Ishikawa (cell line): ENCODE data around the gene FABP7.

ENCODE experiments used
- CEBPB ChIP-seq: IDR thresholded peaks from 2 replicates; pipeline ENCODE4 v1.6.1; 2012
- EP300 ChIP-seq: IDR thresholded peaks from 2 replicates; pipeline ENCODE4 v1.6.1; 2012; ENCODE audit warnings: borderline replicate concordance
- FOXM1 ChIP-seq: IDR thresholded peaks from 2 replicates; pipeline ENCODE4 v1.6.1; 2012; ENCODE audit warnings: low read depth, borderline replicate concordance
- RAD21 ChIP-seq: IDR thresholded peaks from 2 replicates; pipeline ENCODE4 v1.6.1; 2012; ENCODE audit warnings: low read depth
- YY1 ChIP-seq: IDR thresholded peaks from 2 replicates; pipeline ENCODE4 v1.6.1; 2012; ENCODE audit warnings: low read depth
- TF ChIP-seq, protein P1 (sequence below): IDR thresholded peaks from 2 replicates; pipeline ENCODE4 v1.6.1; 2012; ENCODE audit warnings: low read depth, mild to moderate bottlenecking

DNA sequence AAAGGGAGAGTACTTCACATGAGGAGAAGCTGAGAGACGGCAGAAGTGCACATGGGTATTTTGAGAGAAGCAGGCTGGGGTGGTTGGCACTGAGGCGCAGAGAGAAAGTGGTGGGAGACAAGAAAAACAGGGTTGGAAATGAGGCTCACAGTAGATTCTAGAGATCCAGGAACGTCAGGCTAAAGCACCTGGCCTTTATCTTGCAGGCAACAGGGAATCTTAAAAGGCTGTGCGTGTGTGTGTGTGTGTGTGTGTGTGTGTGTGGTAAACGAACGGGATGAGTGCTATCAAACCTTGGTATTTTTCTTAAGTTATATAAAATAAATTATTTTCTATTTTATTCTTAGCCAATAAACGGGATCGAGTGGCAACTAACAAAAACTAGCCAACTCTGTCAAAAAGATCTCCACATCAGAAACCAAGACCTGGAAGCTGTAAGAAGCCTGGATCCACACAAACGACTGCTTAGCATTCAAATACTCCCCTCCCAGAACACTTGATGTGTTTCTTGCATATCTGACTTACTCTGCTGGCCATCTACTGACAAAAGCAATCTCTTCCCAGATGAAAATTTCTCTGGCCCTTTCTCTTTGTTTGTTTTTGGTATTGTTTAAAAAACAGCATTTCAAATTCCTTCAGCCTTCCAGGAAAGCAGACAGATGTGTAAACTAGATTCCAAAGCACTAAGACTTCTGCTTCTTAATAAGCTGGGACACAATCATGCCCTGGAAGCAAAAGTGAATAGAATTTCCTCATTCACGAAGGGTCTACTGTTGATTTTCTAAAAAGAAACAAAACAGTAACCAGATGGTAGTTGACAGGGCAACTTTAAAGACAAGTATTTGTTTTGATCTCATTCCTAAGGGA, 44.8 kb upstream of the FABP7 start:
- TF ChIP-seq CEBPB: no peak
- TF ChIP-seq RAD21: no peak
- TF ChIP-seq FOXM1: no peak
- no peak for TF ChIP-seq EP300
- no peak for TF ChIP-seq YY1
- TF ChIP-seq, protein P1, sequence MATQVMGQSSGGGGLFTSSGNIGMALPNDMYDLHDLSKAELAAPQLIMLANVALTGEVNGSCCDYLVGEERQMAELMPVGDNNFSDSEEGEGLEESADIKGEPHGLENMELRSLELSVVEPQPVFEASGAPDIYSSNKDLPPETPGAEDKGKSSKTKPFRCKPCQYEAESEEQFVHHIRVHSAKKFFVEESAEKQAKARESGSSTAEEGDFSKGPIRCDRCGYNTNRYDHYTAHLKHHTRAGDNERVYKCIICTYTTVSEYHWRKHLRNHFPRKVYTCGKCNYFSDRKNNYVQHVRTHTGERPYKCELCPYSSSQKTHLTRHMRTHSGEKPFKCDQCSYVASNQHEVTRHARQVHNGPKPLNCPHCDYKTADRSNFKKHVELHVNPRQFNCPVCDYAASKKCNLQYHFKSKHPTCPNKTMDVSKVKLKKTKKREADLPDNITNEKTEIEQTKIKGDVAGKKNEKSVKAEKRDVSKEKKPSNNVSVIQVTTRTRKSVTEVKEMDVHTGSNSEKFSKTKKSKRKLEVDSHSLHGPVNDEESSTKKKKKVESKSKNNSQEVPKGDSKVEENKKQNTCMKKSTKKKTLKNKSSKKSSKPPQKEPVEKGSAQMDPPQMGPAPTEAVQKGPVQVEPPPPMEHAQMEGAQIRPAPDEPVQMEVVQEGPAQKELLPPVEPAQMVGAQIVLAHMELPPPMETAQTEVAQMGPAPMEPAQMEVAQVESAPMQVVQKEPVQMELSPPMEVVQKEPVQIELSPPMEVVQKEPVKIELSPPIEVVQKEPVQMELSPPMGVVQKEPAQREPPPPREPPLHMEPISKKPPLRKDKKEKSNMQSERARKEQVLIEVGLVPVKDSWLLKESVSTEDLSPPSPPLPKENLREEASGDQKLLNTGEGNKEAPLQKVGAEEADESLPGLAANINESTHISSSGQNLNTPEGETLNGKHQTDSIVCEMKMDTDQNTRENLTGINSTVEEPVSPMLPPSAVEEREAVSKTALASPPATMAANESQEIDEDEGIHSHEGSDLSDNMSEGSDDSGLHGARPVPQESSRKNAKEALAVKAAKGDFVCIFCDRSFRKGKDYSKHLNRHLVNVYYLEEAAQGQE: no peak
